ENCODE measurements around the gene DNAJB7. TPM values are rescaled to one million over a fixed set of nuclear protein-coding genes. Genes with fewer than 3 reads are reported as not detected.
"Not testable (repeated sequence)": the region's sequence is repeated elsewhere in the genome, so short reads cannot be mapped to it uniquely, and the experiment has no call there.

Gene DNAJB7
- total and polyA plus RNA-seq, 2 donors (not counting 1 experiment from before 2014, with no cell fraction given), result not detected

GRCh38 chr22:40855071-40855978, 6.6 kb downstream of the DNAJB7 start:
- H3K27ac ChIP-seq (ENCODE audit: insufficient read depth, low read length), result peak overlapping the region; percentile 93
- peak; percentile 24 to 29 for DNase-seq (ENCODE audit: low read depth in 2 of 2)

DNA sequence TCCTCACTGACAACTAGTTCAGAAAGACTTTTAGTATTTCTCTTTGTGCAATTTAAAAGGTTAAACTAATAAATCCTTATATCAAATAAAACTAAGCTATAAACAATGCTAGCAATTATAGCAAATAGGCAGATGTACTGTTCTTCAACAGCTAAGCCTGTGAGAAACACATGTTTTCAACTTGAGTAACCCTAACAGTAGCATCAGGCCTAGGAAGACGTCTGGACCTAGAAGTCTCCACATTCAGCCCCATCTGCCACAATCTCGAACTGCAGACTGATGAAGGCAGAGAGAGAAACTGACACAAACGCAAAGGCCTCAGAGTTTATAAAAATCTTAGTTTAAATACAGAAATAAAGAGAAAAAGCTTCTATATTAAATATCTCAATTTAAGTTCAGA, 8.0 kb downstream of the DNAJB7 start:
- peak; percentile 12 to 15 for DNase-seq (ENCODE audit: low read depth in 2 of 2)
- Histone ChIP-seq H3K79me2 (ENCODE audit: control insufficient read depth, insufficient read depth, low read length) (peaks cover 85% of the 10 kb centered on the region), H3K4me1 (ENCODE audit: control insufficient read depth, extremely low read depth, insufficient read depth, low read length) (peaks cover 3% of the 10 kb centered on the region), H3K27me3 (ENCODE audit: control insufficient read depth, insufficient read depth, low read length) (no peaks in the 10 kb centered on the region), H3K4me2 (ENCODE audit: extremely low read depth, insufficient read depth, low read length) (peak overlapping the region; percentile 76), H2AFZ (ENCODE audit: low read length) (no peak overlapping the region), H3K27ac (ENCODE audit: insufficient read depth, low read length) (no peak overlapping the region), H3K9ac (ENCODE audit: insufficient read depth, low read length) (no peak overlapping the region), H4K20me1 (ENCODE audit: control insufficient read depth, extremely low read depth, insufficient read depth, low read length) (no peaks in the 10 kb centered on the region), H3K36me3 (ENCODE audit: control insufficient read depth, insufficient read depth, low read length) (peaks cover 2% of the 10 kb centered on the region), H3K4me3 (replicated peaks in 1 of 4; ENCODE audit: control extremely low read depth in 1 of 4, insufficient read depth in 1 of 4, low read depth in 3 of 4, low read length in 4 of 4) (peak overlapping the region; percentile 24 to 99 (median 73)), H3K9me3 (ENCODE audit: control insufficient read depth, insufficient read depth, low read depth, low read length) (no peaks in the 10 kb centered on the region)
- TF ChIP-seq EZH2 (IDR thresholded peaks at IDR 0.05; ENCODE audit: low read length, missing control alignments), result no peak
- TF ChIP-seq, protein P1, sequence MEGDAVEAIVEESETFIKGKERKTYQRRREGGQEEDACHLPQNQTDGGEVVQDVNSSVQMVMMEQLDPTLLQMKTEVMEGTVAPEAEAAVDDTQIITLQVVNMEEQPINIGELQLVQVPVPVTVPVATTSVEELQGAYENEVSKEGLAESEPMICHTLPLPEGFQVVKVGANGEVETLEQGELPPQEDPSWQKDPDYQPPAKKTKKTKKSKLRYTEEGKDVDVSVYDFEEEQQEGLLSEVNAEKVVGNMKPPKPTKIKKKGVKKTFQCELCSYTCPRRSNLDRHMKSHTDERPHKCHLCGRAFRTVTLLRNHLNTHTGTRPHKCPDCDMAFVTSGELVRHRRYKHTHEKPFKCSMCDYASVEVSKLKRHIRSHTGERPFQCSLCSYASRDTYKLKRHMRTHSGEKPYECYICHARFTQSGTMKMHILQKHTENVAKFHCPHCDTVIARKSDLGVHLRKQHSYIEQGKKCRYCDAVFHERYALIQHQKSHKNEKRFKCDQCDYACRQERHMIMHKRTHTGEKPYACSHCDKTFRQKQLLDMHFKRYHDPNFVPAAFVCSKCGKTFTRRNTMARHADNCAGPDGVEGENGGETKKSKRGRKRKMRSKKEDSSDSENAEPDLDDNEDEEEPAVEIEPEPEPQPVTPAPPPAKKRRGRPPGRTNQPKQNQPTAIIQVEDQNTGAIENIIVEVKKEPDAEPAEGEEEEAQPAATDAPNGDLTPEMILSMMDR (conservative IDR thresholded peaks at IDR 0.05 in 1 of 2, IDR thresholded peaks at IDR 0.05 in 1 of 2; ENCODE audit: low read depth in 1 of 2, low read length in 2 of 2), result no peak

More at GRCh38 chr22:40855071-40855978, 6.6 kb downstream of the DNAJB7 start:
- no peak overlapping the region for H2AFZ ChIP-seq (ENCODE audit: low read length)
- H3K4me3 ChIP-seq (replicated peaks in 1 of 4; ENCODE audit: control extremely low read depth in 1 of 4, insufficient read depth in 1 of 4, low read depth in 3 of 4, low read length in 4 of 4), result peak overlapping the region; percentile 59 to 99 (median 86)
- H3K9ac ChIP-seq (ENCODE audit: insufficient read depth, low read length), result no peak overlapping the region
- no peaks in the 10 kb centered on the region for H3K9me3 ChIP-seq (ENCODE audit: control insufficient read depth, insufficient read depth, low read depth, low read length)
- TF ChIP-seq, protein P1 (conservative IDR thresholded peaks at IDR 0.05 in 1 of 2, IDR thresholded peaks at IDR 0.05 in 1 of 2; ENCODE audit: low read depth in 1 of 2, low read length in 2 of 2), result no peak
- no peak for TF ChIP-seq EZH2 (IDR thresholded peaks at IDR 0.05; ENCODE audit: low read length, missing control alignments)
- H4K20me1 ChIP-seq (ENCODE audit: control insufficient read depth, extremely low read depth, insufficient read depth, low read length), result no peaks in the 10 kb centered on the region
- peaks cover 3% of the 10 kb centered on the region for H3K4me1 ChIP-seq (ENCODE audit: control insufficient read depth, extremely low read depth, insufficient read depth, low read length)
- H3K27me3 ChIP-seq (ENCODE audit: control insufficient read depth, insufficient read depth, low read length), result no peaks in the 10 kb centered on the region
- peaks cover 91% of the 10 kb centered on the region for H3K79me2 ChIP-seq (ENCODE audit: control insufficient read depth, insufficient read depth, low read length)
- peak overlapping the region; percentile 76 for H3K4me2 ChIP-seq (ENCODE audit: extremely low read depth, insufficient read depth, low read length)
- no peaks in the 10 kb centered on the region for H3K36me3 ChIP-seq (ENCODE audit: control insufficient read depth, insufficient read depth, low read length)

DNA sequence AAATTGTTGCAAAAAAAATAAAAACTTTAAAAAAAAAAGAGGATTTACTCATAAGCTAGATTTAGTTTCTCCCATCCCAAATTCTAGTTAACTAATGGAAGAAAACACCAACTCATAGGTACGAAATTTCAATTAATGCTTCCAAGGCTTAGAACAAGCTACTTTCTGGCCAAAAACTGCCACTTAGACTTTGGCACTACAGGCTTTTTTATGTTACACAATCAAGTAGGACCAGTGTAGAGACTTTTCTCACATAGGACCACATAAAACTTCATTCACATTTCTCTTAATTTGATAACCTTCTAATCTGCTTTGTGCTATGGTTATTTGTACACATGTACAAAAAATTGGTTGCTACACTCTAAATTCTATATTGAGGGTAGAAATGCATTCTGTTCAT, 8.6 kb downstream of the DNAJB7 start:
- no peak for TF ChIP-seq EZH2 (IDR thresholded peaks at IDR 0.05; ENCODE audit: low read length, missing control alignments)
- TF ChIP-seq, protein P1 (conservative IDR thresholded peaks at IDR 0.05 in 1 of 2, IDR thresholded peaks at IDR 0.05 in 1 of 2; ENCODE audit: low read depth in 1 of 2, low read length in 2 of 2), result no peak
- no peaks in the 10 kb centered on the region for H4K20me1 ChIP-seq (ENCODE audit: control insufficient read depth, extremely low read depth, insufficient read depth, low read length)
- H2AFZ ChIP-seq (ENCODE audit: low read length), result no peak overlapping the region
- peaks cover 82% of the 10 kb centered on the region for H3K79me2 ChIP-seq (ENCODE audit: control insufficient read depth, insufficient read depth, low read length)
- peak overlapping the region; percentile 76 for H3K4me2 ChIP-seq (ENCODE audit: extremely low read depth, insufficient read depth, low read length)
- DNase-seq (ENCODE audit: low read depth in 2 of 2), result no peak
- H3K9me3 ChIP-seq (ENCODE audit: control insufficient read depth, insufficient read depth, low read depth, low read length), result no peaks in the 10 kb centered on the region
- no peak overlapping the region for H3K27ac ChIP-seq (ENCODE audit: insufficient read depth, low read length)
- H3K4me3 ChIP-seq (replicated peaks in 1 of 4; ENCODE audit: control extremely low read depth in 1 of 4, insufficient read depth in 1 of 4, low read depth in 3 of 4, low read length in 4 of 4), result peak overlapping the region; percentile 5 to 99 (median 73)
- peaks cover 3% of the 10 kb centered on the region for H3K4me1 ChIP-seq (ENCODE audit: control insufficient read depth, extremely low read depth, insufficient read depth, low read length)
- no peaks in the 10 kb centered on the region for H3K27me3 ChIP-seq (ENCODE audit: control insufficient read depth, insufficient read depth, low read length)
- H3K36me3 ChIP-seq (ENCODE audit: control insufficient read depth, insufficient read depth, low read length), result peaks cover 3% of the 10 kb centered on the region
- no peak overlapping the region for H3K9ac ChIP-seq (ENCODE audit: insufficient read depth, low read length)

DNA sequence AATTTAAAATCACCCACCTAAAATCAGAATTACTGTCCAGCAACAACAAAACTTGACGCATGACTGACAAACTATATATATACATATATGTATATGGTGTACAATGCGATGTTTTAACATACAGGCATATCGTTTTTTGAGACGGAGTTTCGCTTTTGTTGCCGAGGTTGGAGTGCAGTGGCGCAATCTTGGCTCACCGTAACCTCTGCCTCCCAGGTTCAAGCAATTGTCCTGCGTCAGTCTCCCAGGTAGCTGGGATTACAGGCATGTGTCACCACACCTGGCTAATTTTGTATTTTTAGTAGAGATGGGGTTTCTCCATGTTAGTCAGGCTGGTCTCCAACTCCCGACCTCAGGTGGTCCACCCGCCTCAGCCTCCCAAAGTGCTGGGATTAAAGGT, 16.1 kb downstream of the DNAJB7 start:
- not testable (repeated sequence) for H3K36me3 ChIP-seq (ENCODE audit: control insufficient read depth, insufficient read depth, low read length); H3K9ac ChIP-seq (ENCODE audit: insufficient read depth, low read length); H3K4me2 ChIP-seq (ENCODE audit: extremely low read depth, insufficient read depth, low read length); H3K9me3 ChIP-seq (ENCODE audit: control insufficient read depth, insufficient read depth, low read depth, low read length); DNase-seq (ENCODE audit: low read depth in 2 of 2); H3K4me1 ChIP-seq (ENCODE audit: control insufficient read depth, extremely low read depth, insufficient read depth, low read length); H3K27me3 ChIP-seq (ENCODE audit: control insufficient read depth, insufficient read depth, low read length); H3K4me3 ChIP-seq (replicated peaks in 1 of 4; ENCODE audit: control extremely low read depth in 1 of 4, insufficient read depth in 1 of 4, low read depth in 3 of 4, low read length in 4 of 4); H3K27ac ChIP-seq (ENCODE audit: insufficient read depth, low read length); H2AFZ ChIP-seq (ENCODE audit: low read length); H4K20me1 ChIP-seq (ENCODE audit: control insufficient read depth, extremely low read depth, insufficient read depth, low read length)
- H3K79me2 ChIP-seq (ENCODE audit: control insufficient read depth, insufficient read depth, low read length), result peaks cover 24% of the 10 kb centered on the region

Data from fibroblast of lung (primary cell).